ENCODE results near the gene ADAM12.

DNA sequence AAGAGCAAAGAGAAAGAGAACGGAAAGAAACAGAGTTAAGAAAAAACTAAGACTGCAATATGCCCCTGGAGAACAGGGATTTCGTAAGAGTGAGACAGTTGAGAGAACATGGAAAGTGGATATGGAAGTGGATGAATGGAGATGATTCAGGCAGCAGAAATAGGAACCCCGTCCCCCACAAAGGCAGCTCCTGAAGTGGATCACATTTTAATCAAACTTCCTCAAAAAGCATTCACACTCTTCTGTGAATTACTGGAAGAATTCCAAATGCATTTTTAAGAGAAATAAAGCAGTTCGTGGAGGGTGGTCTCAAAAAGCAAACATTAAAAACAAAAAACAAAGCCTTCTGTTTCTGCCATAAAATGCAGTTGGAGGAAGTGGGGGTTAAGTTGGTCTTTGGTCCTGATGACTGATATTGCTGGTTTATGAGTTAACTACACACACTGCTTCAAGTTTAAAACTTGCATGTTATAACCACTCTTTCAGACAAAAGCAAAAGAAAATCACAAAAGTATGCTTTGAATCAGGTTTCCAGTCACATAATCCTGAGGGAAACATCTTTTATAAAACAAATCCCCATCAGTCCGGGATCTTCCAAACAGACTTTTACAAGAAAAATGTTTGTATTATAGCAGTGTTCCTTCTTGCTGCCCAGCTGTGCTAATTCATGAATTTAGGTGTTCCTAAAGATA is 277.6 kb downstream of the ADAM12 start:
- TF ChIP-seq PATZ1 (CRISPR knock-in tag; IDR thresholded peaks at IDR 0.05; ENCODE audit: borderline replicate concordance) = no peak
- no peak for TF ChIP-seq ESRRG (CRISPR knock-in tag; IDR thresholded peaks at IDR 0.05)
- no peak for TF ChIP-seq RARB (CRISPR knock-in tag; IDR thresholded peaks at IDR 0.05)
- no peak for TF ChIP-seq ISL1 (CRISPR knock-in tag; IDR thresholded peaks at IDR 0.05)
- no peak for TF ChIP-seq POU6F1 (CRISPR knock-in tag; IDR thresholded peaks at IDR 0.05; ENCODE audit: borderline replicate concordance, low read depth)
- TF ChIP-seq SNAI2 (CRISPR knock-in tag; IDR thresholded peaks at IDR 0.05) = no peak
- TF ChIP-seq ARNTL (CRISPR knock-in tag; IDR thresholded peaks at IDR 0.05; ENCODE audit: borderline replicate concordance, low read depth) = no peak
- TF ChIP-seq TSHZ2 (CRISPR knock-in tag; IDR thresholded peaks at IDR 0.05) = no peak
- no peak for TF ChIP-seq ZNF565 (CRISPR knock-in tag; conservative IDR thresholded peaks at IDR 0.05; ENCODE audit: low read depth)
- no peak for TF ChIP-seq BACH2 (CRISPR knock-in tag; IDR thresholded peaks at IDR 0.05; ENCODE audit: borderline replicate concordance)
- TF ChIP-seq, protein P1, sequence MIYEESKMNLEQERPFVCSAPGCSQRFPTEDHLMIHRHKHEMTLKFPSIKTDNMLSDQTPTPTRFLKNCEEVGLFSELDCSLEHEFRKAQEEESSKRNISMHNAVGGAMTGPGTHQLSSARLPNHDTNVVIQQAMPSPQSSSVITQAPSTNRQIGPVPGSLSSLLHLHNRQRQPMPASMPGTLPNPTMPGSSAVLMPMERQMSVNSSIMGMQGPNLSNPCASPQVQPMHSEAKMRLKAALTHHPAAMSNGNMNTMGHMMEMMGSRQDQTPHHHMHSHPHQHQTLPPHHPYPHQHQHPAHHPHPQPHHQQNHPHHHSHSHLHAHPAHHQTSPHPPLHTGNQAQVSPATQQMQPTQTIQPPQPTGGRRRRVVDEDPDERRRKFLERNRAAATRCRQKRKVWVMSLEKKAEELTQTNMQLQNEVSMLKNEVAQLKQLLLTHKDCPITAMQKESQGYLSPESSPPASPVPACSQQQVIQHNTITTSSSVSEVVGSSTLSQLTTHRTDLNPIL (CRISPR knock-in tag; IDR thresholded peaks at IDR 0.05; ENCODE audit: low read depth) = no peak
- no peak for TF ChIP-seq ZFP3 (CRISPR knock-in tag; IDR thresholded peaks at IDR 0.05)
- TF ChIP-seq ZC3H10 (CRISPR knock-in tag; IDR thresholded peaks at IDR 0.05) = no peak
